GM12801 (cell line): ENCODE data around the gene COL20A1.

ENCODE experiments used
- TF ChIP-seq, protein P1 (sequence below): IDR thresholded peaks from one replicate; pipeline ENCODE4 v1.5.1; 2011; ENCODE audit warnings: control low read depth; ENCODE audit not compliant: insufficient read length; ENCODE audit errors: extremely low read depth

COL20A1 gene

GRCh38 chr20:63330084-63330760, 37.2 kb downstream of the COL20A1 start:
- TF ChIP-seq, protein P1, sequence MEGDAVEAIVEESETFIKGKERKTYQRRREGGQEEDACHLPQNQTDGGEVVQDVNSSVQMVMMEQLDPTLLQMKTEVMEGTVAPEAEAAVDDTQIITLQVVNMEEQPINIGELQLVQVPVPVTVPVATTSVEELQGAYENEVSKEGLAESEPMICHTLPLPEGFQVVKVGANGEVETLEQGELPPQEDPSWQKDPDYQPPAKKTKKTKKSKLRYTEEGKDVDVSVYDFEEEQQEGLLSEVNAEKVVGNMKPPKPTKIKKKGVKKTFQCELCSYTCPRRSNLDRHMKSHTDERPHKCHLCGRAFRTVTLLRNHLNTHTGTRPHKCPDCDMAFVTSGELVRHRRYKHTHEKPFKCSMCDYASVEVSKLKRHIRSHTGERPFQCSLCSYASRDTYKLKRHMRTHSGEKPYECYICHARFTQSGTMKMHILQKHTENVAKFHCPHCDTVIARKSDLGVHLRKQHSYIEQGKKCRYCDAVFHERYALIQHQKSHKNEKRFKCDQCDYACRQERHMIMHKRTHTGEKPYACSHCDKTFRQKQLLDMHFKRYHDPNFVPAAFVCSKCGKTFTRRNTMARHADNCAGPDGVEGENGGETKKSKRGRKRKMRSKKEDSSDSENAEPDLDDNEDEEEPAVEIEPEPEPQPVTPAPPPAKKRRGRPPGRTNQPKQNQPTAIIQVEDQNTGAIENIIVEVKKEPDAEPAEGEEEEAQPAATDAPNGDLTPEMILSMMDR = no peak

GRCh38 chr20:63330940-63331339, 38.0 kb downstream of the COL20A1 start:
- TF ChIP-seq, protein P1 = no peak

GRCh38 chr20:63331741-63332400, 38.9 kb downstream of the COL20A1 start:
- TF ChIP-seq, protein P1 = no peak

DNA sequence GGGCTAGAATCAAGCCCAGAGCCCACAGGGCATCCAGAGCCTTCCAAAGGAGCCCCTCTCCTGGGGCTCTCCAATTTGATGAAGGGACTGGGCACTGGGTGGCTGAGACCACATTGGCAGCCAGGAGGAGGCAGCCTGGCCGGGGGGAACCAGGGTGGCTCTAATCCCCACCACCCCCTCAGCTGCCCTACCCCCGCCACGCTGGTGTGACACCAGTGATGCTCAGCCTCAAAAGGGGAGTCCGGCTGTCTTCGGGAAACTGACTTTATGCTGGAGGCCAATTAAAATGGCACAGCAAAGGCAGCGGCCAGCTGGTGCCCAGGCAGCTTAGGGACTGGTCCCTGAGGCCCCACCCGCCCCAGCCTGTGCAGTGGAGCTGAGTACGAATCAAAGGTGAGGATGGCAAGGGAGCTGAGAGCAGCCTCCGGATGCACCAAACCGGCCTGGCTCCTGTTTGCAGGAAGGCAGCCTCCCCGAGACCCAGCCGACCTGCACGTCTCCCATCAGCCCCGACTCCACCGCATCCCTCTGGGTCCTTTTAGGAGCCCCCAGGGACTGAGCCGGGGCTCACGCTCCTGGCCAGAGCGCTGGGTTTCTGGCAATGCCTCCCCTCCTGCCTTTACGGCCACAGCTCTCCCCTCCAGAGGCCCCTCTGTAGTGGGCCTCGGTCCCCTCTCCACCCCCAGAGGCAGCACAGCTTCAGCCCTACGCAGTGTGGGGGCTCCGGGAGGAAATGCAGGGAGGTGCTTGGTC, 39.7 kb downstream of the COL20A1 start:
- TF ChIP-seq, protein P1 = no peak

DNA sequence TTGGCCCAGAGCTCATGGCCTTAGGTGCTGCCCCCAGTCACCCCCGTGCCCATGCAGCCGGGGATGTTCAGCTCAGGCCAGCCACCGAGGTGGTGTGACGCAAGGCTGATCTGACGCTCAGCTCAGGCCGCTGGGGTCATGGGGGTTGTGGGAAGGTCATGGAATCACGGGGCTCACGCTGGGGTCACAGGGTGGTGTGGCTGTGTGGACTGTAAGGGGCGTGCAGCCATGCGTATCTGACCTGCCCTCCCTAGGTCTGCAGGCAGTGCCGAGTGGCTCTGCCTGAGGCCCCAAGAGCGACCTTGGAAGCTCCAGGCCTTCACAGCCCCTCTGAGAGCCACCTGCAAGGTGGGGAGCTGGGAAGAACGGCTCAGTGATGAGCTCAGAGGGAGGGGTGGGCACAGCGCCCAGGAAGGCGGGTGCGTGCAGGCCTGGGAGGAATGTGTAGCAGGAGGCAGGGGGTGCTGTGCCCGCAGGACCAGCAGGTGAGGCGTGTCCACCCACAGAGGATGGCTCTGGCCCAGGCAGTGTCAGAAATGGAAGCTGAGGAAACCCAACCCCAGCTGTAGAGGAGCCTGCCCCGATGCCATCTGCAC, 40.4 kb downstream of the COL20A1 start:
- TF ChIP-seq, protein P1 = no peak

DNA sequence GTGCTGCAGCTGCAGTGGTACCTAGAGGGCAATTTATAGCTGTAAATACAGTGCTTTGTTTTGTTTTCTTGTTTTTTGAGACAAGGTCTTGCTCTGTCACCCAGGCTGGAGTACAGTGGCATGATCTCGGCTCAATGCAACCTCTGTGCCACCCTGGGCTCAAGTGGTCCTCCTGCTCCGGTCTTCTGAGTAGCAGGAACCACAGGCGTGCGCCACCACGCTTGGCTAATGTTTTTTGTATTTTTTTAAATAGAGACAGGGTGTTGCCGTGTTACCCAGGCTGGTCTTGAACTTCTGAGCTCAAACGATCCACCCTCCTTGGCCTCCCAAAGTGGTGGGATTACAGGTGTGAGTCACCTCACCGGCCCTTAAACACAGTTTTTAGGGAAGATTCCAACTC, 41.4 kb downstream of the COL20A1 start:
- TF ChIP-seq, protein P1 = no peak

GRCh38 chr20:63335711-63336110, 42.7 kb downstream of the COL20A1 start:
- TF ChIP-seq, protein P1 = no peak
